Non-pigmented ciliary epithelial cell (primary cell): ENCODE data around the gene SMLR1.
A peak's percentile ranks its signal among the peaks of the same experiment; 100 is the strongest.

Source experiments
- DNase-seq: peaks from one replicate; pipeline ENCODE4 v3.0.0-alpha.2; 2010; ENCODE audit warnings: low read depth

SMLR1 gene

DNA sequence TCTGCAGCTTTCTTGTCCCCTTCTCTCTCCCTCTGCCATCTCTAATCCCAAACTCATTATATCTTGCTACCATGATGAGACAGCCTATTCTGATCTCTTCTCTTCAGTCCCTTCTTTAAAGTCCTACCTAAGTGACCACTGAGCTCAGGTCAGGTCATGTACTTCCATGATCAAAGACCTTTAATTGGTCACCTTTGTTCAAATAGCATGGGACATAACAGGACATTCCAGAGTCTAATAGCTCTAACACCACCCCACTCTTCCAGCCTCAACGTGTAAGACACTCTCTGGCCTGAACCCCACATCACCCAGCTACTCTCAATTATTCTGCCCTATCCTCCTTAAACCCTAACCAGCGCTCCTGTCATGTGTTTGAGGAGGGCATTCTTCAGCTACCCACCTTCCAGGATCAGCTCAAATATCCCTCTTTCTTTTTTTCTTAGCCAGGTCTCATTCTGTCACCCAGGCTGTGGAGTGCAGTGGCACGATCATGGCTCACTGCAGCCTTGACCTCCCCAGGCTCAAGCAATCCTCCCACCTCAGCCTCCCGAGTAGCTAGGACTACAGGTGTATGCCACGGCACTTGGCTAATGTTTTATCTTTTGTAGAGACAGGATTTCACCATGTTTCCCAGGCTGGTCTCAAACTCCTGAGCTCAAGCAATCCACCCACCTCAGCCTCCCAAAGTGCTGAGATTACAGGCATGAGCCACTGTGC is 2.1 kb upstream of the SMLR1 start:
- DNase-seq: no peak

DNA sequence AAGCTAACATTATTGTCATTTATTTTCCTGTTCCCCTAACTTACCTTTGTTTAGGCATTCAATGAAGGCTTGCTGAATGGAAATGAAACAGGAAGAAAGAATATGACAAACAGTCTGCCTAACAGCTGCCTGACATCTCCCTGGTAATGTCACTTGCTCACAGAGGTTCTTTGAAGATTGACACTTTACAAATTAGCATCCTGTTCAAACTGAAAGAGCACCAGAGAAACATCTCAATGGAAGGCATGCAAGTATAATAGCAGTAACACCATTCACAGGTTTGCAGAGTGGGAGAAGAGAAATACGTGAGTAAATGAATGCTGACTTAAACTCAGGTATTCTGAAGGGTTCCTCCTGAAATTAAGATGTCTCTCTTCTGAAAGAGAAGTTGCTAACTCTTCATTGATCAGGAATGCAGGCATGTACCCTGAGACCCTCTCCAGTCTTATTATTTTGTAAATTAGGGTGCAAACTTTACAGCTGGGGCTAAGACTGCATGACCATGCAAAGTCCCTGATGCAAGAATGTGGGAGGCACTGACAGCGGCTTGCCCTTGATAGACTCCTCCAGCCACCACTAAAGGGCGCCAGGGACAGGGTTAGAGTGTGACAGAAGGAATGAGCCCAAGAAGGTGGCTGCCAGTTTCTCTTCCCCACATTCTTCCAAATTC is 1.3 kb upstream of the SMLR1 start:
- DNase-seq: no peak

- no peak for DNase-seq
Measured at GRCh38 chr6:130826442-130827246, 562 bp upstream of the SMLR1 start.

DNA sequence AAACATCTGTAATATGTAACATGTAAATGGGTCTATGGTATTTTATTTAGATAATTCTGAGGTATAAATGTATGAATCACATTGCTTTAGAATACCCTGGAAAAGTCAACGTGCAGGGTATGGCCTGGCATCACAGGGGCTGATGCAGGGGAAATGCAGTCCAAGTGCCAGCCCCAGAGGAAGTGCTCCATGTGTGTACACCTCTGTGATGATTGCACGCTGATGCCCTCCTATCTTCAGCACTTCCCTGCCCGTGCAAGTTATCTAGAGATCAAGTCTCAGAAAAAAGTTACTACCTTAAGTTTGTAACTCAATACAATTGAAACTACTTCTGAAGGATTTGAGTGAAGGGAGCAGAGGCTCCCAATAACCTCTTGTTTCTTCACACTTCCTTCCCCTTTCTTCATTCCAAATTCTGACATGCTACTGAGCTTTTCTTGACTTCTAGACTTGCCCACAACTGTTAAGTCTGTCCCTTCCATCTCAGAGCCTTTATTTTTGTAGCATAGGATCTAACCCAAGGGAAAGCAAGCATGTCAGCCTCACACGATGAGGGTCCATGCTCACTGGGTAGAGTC is 2.2 kb downstream of the SMLR1 start:
- DNase-seq: no peak

GRCh38 chr6:130831607-130832006 is 4.4 kb downstream of the SMLR1 start:
- DNase-seq: no peak

- DNase-seq: no peak
Measured at GRCh38 chr6:130833569-130833968, 6.4 kb downstream of the SMLR1 start.

GRCh38 chr6:130834482-130835251 is 7.5 kb downstream of the SMLR1 start:
- DNase-seq: no peak

- no peak for DNase-seq
Measured at GRCh38 chr6:130836055-130836640, 8.9 kb downstream of the SMLR1 start.

DNA sequence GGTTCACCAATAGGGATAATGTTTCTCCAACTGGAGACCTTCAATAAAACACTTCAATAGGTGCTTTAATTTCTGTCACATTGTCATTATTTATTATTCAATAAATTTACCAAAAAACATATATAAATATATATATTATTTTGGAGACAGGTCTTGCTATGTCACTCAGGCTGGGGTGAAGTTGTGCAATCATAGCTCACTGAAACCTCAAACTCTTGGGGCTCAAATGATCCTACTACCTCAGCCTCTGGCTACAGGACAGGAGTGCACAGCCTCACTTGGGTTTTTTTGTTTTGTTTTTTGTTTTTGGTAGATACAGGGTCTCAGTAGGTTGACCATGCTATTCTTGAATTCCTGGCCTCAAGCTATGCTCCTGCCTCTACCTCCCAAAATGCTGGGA is 9.9 kb downstream of the SMLR1 start:
- no peak for DNase-seq

DNA sequence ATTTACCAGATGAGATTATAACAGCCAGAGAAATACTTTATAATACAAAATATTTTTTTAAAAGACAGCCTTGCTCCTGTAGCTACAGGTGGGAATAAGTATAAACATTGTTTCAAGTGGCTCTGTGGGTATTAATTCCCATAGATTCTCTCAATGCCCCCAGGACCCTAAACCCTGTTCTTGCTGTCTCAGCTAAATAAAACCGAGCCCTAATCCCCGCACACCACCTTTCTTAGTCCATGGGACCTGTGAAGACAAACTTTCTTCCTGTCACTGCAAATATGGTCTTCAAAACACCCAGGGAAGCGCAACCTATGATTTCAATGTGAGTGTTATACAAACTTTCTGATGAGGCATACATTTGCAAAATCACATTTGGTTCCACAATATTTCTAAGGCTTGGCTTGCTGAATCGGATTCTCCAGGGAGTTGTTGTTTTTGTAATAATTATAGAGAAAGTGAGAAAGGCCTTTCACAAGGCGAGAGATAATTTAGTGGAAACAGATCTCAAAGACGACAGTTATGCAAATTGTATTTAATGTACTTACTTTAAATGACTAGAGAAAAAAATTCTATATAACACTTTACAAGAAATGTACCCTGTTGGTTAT is 11.1 kb downstream of the SMLR1 start:
- DNase-seq: no peak

GRCh38 chr6:130838951-130839350 is 11.7 kb downstream of the SMLR1 start:
- no peak for DNase-seq

DNA sequence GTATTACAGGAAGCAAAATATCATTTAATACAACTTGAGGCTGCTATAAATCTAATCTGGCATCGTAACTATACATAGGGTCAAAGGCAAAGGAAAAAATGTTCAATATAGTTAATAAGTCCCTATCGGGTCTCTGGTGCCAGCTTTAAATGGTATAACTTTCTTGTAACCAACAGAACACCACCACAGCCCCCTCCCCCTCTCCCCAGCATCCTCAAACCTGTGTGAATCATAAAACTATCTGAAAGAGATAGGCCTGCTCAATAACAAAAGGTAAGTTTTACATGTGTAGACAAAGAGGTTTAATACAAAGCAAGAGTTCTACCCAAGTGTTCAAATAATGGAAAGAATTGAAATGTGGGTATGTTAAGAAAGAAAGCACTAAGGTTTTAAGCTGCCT is 12.2 kb downstream of the SMLR1 start:
- no peak for DNase-seq

GRCh38 chr6:130840050-130840449 is 12.8 kb downstream of the SMLR1 start:
- DNase-seq: no peak

DNA sequence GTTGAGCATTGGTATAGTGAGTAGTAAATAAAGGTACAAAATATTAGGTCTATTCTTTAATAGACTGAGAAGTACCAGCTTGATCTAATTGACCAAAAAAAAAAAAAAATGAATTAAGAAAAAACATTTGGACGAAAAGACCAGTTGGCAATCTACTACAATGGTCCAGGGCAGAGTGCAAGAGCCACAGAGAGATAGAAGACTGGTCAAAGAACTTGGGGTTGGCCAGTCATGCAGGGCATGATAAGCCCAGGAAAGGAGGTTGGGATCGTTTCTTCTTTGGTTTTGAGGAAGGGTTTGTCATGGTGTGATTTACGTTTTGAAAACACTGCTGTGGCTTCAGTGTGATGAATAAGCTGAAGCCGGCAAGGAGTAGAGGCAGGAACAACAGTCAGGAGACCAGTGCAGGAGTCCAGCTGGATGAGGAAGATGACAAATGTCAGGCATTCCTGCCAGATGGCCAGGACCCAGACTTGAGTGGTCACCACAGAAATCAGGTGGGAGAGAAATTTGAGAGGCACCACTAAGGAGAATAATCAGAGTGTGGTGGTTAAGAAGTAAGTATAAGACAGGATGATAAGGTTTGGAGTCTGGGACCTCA is 14.0 kb downstream of the SMLR1 start:
- no peak for DNase-seq

DNA sequence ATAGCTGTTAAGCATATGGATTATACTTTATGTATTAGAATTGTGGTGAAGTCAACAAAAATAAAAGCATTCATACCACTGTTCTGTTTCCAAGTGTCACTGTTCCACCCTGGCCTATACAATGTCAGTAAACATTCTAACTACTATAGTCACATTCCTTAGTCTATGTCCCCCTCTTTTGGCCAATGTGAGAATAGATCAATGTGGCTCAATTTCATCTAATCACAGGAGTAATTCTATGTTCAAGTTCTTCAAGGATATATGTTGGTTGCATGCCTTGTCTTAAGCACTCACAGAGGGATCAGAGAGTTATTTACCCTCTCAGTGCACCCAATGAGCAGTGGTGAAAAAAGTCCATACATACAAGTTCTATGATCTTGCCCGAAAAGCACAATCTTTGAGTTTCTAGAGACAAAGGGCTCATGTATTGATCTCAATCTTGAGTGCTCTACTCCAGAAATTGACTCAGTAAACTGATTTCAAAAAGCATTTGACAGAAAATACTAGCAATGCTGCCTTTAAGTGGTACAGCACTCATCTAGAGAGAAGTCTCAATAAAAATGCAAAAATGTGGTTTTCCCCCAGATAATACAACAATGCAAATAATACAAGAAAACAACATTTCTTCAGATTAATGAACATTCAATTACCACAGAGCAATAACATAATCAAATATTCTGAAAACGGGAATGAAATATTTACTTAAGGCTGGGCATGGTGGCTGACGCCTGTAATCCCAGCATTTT is 16.5 kb downstream of the SMLR1 start:
- peak; percentile 6 for DNase-seq

DNA sequence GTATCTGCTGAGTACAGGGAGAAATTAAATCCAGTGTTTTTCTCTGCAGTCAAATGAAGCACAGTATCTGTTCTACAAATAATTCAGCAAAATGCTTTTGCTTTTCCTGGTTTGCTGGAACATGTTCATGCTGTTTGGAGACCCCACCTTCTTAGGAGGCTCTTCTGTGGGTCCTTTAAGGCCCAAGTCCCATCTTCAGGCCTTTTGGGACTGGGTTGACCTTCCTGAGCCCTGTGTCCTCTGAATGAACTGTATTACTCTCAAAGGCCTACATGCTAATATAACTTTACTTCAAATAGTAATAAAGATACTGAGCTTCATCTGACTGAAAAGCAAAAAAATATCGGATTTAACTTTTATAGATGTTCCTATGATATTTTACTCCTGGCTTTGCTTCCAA is 19.3 kb downstream of the SMLR1 start:
- no peak for DNase-seq

DNA sequence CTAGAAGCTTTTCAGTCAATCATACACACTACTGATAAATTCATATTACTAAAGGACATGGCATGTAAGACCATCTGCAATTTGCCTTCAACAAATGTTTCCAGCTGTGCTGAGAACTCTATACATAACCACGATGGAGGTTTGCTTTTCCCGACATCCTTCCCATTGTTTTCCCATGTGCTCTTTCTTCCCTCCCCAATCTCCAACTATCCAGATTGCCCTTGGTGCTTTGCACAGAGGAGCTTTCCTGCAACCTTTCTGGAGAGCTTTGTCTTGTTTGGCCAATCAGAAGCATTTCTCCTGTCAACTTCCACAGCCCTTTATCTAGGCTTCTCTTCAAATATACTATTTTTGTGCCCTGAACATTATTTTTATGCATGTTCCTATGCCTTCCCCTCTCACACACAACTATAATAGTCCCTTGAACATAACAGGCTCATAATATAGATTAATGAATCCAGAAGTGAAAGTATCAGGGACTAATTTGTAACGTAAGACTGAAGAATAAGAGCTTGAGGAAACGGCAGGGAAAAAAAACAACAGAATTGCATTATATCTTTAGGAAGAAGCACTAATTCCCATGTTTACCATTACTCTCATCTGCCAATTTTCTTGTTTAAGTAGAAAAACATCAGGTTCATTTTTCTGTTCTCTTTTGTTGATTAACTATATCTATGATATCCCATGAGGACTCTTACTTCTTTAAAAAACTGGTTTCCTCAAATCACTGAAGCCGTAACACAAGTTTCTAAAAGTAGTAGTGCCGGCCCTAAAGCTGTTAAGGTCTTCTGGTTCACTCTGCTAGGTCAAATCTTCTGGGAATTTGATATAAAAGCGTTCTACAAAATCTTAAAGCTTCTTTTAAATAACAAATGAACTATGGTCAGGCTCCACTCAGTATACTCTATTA is 20.1 kb downstream of the SMLR1 start:
- no peak for DNase-seq

- DNase-seq: no peak
Measured at GRCh38 chr6:130848945-130849344, 21.7 kb downstream of the SMLR1 start.

GRCh38 chr6:130849594-130849993 is 22.4 kb downstream of the SMLR1 start:
- DNase-seq: no peak
